GM12872 (cell line): ENCODE data around the gene MCUB.

Source experiments
- TF ChIP-seq, protein P1 (sequence below): IDR thresholded peaks from 3 replicates; pipeline ENCODE4 v1.5.1; 2011; ENCODE audit warnings: low read depth, mild to moderate bottlenecking, low read length, moderate library complexity; ENCODE audit not compliant: insufficient read depth

MCUB gene

DNA sequence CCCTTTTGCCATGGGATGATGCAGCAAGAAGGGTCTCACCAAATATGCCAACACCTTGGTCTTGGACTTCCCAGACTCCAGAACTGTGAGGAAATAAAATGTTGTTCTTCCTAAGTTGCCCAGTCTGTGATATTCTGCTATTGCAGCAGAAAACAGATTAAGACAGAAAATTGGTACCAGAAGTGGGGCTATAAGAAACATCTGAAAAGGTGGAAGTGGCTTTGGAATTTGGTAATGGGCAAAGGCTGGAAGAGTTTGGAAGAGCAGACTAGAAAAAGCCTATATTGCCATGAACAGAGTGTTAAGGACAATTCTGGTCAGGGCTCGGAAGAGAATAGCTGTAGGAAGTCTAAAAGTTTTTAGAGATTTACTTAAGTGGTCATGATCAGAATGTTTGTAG is 115.8 kb downstream of the MCUB start:
- TF ChIP-seq, protein P1, sequence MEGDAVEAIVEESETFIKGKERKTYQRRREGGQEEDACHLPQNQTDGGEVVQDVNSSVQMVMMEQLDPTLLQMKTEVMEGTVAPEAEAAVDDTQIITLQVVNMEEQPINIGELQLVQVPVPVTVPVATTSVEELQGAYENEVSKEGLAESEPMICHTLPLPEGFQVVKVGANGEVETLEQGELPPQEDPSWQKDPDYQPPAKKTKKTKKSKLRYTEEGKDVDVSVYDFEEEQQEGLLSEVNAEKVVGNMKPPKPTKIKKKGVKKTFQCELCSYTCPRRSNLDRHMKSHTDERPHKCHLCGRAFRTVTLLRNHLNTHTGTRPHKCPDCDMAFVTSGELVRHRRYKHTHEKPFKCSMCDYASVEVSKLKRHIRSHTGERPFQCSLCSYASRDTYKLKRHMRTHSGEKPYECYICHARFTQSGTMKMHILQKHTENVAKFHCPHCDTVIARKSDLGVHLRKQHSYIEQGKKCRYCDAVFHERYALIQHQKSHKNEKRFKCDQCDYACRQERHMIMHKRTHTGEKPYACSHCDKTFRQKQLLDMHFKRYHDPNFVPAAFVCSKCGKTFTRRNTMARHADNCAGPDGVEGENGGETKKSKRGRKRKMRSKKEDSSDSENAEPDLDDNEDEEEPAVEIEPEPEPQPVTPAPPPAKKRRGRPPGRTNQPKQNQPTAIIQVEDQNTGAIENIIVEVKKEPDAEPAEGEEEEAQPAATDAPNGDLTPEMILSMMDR, result no peak

- TF ChIP-seq, protein P1, result peak; percentile 17; the same call in 1 of the 3 replicates
Measured at GRCh38 chr4:109676886-109677285, 116.8 kb downstream of the MCUB start.

DNA sequence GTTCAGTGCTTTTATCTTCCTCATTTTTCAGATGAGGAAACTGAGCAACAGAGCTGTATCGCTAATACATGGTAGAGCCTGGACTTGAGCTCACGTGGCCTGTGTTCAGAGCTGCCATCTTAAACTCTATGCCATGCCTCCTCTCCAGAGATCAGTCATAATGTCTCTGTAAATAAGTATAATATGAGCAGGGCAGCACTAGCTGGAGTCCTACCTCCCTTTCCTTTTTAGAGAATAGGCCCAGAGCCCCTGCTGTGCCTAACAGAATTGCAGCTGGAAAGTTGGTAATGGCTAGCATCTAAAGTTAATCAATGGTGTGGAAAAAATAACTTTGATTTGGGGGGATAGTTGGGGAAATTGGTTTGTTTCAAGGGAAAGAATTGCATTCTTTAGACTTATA is 122.8 kb downstream of the MCUB start:
- TF ChIP-seq, protein P1, result no peak

GRCh38 chr4:109683621-109684253 is 123.7 kb downstream of the MCUB start:
- TF ChIP-seq, protein P1, result no peak

DNA sequence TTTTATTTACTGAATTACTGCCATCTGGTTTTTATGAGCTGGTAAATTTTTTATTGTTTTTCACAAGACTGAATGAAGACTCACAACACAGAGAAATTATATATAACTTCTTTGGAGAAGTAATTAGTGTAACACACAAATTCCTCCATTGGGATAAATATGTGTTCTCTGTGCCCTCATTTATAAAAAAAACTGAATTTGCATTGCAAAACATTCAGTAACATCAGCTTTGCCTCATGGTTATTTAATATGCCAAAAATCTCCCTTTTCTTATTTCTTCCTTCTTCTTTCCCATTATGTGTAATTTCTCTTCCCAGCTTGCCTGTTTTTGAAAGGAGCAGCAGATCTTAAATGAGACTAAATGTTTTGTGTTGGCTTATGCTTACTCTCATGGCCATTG is 124.7 kb downstream of the MCUB start:
- TF ChIP-seq, protein P1, result no peak

- TF ChIP-seq, protein P1, result no peak
Measured at GRCh38 chr4:109690690-109691410, 130.8 kb downstream of the MCUB start.

- TF ChIP-seq, protein P1, result no peak
Measured at GRCh38 chr4:109691411-109691920, 131.4 kb downstream of the MCUB start.
